H1 (cell line): ENCODE results near the gene SEC31A. TPM values are rescaled to one million over a fixed set of nuclear protein-coding genes. Genes with fewer than 3 reads are reported as not detected.
A peak's percentile ranks its signal among the peaks of the same experiment; 100 is the strongest.

Experiments used
- CBX5 ChIP-seq: fragments of 300-800, 300-1000 bp; sonication (generic); IDR thresholded peaks from 2 replicates; pipeline ENCODE4 v1.7.1; 2016; ENCODE audit warnings: antibody characterized with exemption, low read length, low read depth
- CBX8 ChIP-seq: fragments of 300-800, 300-1000 bp; sonication (generic); IDR thresholded peaks from 2 replicates; pipeline ENCODE4 v1.7.1; 2016; ENCODE audit warnings: low read depth, low read length, borderline replicate concordance
- CHD2 ChIP-seq: IDR thresholded peaks from 2 replicates; pipeline ENCODE4 v1.6.1; 2012; ENCODE audit warnings: low read length, improper control_type of control experiment
- CTBP2 ChIP-seq: IDR thresholded peaks from 2 replicates; pipeline ENCODE4 v1.7.0; 2011; ENCODE audit warnings: borderline replicate concordance, mild to moderate bottlenecking, moderate library complexity, mixed read lengths, low read length; ENCODE audit not compliant: insufficient read depth, insufficient read length
- EGR1 ChIP-seq: IDR thresholded peaks from 2 replicates; pipeline ENCODE4 v1.6.1; 2011; ENCODE audit warnings: low read depth, low read length, borderline replicate concordance
- FOSL1 ChIP-seq: IDR thresholded peaks from 2 replicates; pipeline ENCODE4 v1.6.1; 2011; ENCODE audit warnings: mild to moderate bottlenecking, low read depth, low read length, moderate library complexity; ENCODE audit not compliant: insufficient read depth
- GABPA ChIP-seq: IDR thresholded peaks from 2 replicates; pipeline ENCODE4 v1.6.1; 2011; ENCODE audit warnings: mild to moderate bottlenecking, low read length, moderate library complexity, borderline replicate concordance; ENCODE audit not compliant: insufficient read depth
- JUN ChIP-seq: IDR thresholded peaks from 2 replicates; pipeline ENCODE4 v1.6.1; 2011; ENCODE audit warnings: low read depth, mild to moderate bottlenecking, improper control_type of control experiment, low read length
- KDM1A ChIP-seq: fragments of 200-600, 300-600 bp; sonication (generic); IDR thresholded peaks from 2 replicates; pipeline ENCODE4 v1.7.1; 2016; ENCODE audit warnings: mild to moderate bottlenecking, low read length, borderline replicate concordance
- KDM5A ChIP-seq: fragments of 200-600 bp; IDR thresholded peaks from 2 replicates; pipeline ENCODE4 v1.7.1; 2012; ENCODE audit warnings: mild to moderate bottlenecking, low read length, inconsistent platforms, mixed read lengths
- NANOG ChIP-seq: IDR thresholded peaks from 2 replicates; pipeline ENCODE4 v1.6.1; 2011; ENCODE audit warnings: low read length, low read depth, mild to moderate bottlenecking, inconsistent platforms; ENCODE audit not compliant: insufficient read depth, poor library complexity, severe bottlenecking
- NRF1 ChIP-seq: IDR thresholded peaks from 2 replicates; pipeline ENCODE4 v1.6.1; 2011; ENCODE audit warnings: mild to moderate bottlenecking, low read depth, low read length, improper control_type of control experiment
- RAD21 ChIP-seq, 2 experiments: IDR thresholded peaks in 1 of 2; conservative IDR thresholded peaks in 1 of 2; 2 replicates each; pipeline ENCODE4 v1.6.1; 2011; ENCODE audit warnings: low read depth in 2 of 2, low read length in 2 of 2, improper control_type of control experiment in 1 of 2, inconsistent platforms in 1 of 2, mild to moderate bottlenecking in 1 of 2, moderate library complexity in 1 of 2
- RBBP5 ChIP-seq: IDR thresholded peaks from 2 replicates; pipeline ENCODE4 v1.7.1; 2012; ENCODE audit warnings: low read depth, mild to moderate bottlenecking, inconsistent platforms, low read length, moderate library complexity, borderline replicate concordance
- RNF2 ChIP-seq: fragments of 200-900, 300-1000 bp; sonication (generic); IDR thresholded peaks from 2 replicates; pipeline ENCODE4 v1.7.1; 2016; ENCODE audit warnings: borderline replicate concordance, low read depth, mild to moderate bottlenecking, antibody characterized with exemption, low read length; ENCODE audit not compliant: poor library complexity, severe bottlenecking; ENCODE audit errors: missing control alignments
- RXRA ChIP-seq: IDR thresholded peaks from 2 replicates; pipeline ENCODE4 v1.6.1; 2011; ENCODE audit warnings: low read depth, mild to moderate bottlenecking, low read length, moderate library complexity; ENCODE audit not compliant: insufficient read depth
- SAP30 ChIP-seq: fragments of 300-600 bp; sonication (generic); IDR thresholded peaks from 2 replicates; pipeline ENCODE4 v1.7.1; 2012; ENCODE audit warnings: low read length, moderate library complexity, mild to moderate bottlenecking, inconsistent platforms; ENCODE audit not compliant: insufficient read depth, insufficient replicate concordance
- SIRT6 ChIP-seq: IDR thresholded peaks from one replicate; pipeline ENCODE4 v1.7.1; 2012; ENCODE audit warnings: low read length, inconsistent platforms
- SIX5 ChIP-seq: IDR thresholded peaks from 2 replicates; pipeline ENCODE4 v1.6.1; 2011; ENCODE audit warnings: mild to moderate bottlenecking, low read depth, low read length
- SP1 ChIP-seq: IDR thresholded peaks from 2 replicates; pipeline ENCODE4 v1.6.1; 2011; ENCODE audit warnings: low read depth, low read length
- SRF ChIP-seq: IDR thresholded peaks from 2 replicates; pipeline ENCODE4 v1.6.1; 2011; ENCODE audit warnings: mild to moderate bottlenecking, low read depth, low read length, moderate library complexity
- TAF1 ChIP-seq: IDR thresholded peaks from 2 replicates; pipeline ENCODE4 v1.6.1; 2011; ENCODE audit warnings: mild to moderate bottlenecking, low read depth, low read length
- TBP ChIP-seq: IDR thresholded peaks from 2 replicates; pipeline ENCODE4 v1.6.1; 2011; ENCODE audit warnings: low read depth, low read length, improper control_type of control experiment
- YY1 ChIP-seq: IDR thresholded peaks from 2 replicates; pipeline ENCODE4 v1.6.1; 2011; ENCODE audit warnings: low read depth, mild to moderate bottlenecking, low read length
- polyA plus RNA-seq, 7 experiments: library from polyadenylated mRNA; depleted of rRNA in 3 of 7; stranded (reverse) in 5 of 7; unstranded in 2 of 7; fragments of >200 nt in 5 of 7; fragments of 200-250 nt in 2 of 7; gene quantifications; 1 replicate in 5 of 7; 2 replicates in 1 of 7; 4 replicates in 1 of 7; pipeline versions ENCODE4 v1.2.1 to v1.2.3, GENCODE V29; 2011 to 2013; ENCODE audit warnings: missing spikeins in 2 of 7, mixed read lengths in 2 of 7
- total RNA-seq: library from RNA; stranded (reverse); fragmentation: NEBNext Ultra II Directional; extraction: Animal tissue kit (Norgen Biotek cat#: 25700); gene quantifications from 2 replicates; pipeline ENCODE4 v1.2.1, GENCODE V29; 2021

The SEC31A gene
- total and polyA plus RNA-seq, 2 of the 8 experiments (the other 6 are each of a cell fraction or from before 2014, with no cell fraction given): 112 to 125 TPM

DNA sequence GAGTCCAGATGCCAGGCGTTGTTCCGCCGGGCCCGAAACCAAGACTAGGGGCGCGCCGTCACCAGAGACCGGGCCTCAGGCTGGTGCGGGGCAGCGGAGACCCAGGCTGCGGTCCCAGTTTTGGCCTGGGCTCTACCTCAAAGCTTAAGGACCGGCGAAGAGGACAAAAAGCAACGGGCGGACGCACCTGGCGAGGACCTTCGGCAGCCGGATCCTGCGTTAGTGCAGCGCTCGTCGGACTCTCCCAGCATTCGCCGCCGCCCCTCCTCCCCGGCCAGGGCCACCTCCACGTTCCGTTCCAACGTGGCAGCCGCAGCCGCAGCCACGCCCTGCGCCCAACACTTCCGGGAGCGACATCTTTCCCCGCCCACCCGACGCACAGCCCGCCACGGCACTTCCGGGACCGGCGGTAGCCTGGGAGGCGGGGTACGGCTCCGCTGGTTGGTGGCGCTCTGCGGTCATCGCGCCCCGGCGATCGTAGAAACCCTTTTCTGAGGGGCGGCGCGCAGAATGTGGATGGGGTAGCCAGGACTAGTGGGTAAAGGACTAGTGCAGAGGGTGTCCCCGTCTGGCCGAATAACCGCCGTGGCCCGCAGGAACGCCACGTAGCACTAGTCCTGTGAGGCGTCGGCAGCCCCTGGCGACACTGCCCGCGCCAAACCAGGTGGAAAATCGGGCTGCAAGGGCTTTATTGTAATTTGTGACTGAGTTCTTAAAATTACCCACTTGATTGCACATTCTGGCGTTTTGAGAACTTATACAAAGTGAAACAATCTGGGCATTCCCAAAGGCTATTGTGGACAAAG is at the start of gene SEC31A (continued):
- no peak for TF ChIP-seq JUN
- peak; percentile 96 for TF ChIP-seq GABPA
- TF ChIP-seq SAP30: no peak
- TF ChIP-seq CHD2: peak; percentile 28; the same call in 1 of the 2 replicates
- peak; percentile 57 for TF ChIP-seq SRF
- peak; percentile 91; the same call in 1 of the 2 replicates for TF ChIP-seq RBBP5
- no peak for TF ChIP-seq KDM1A
- peak; percentile 17 for TF ChIP-seq NANOG
- TF ChIP-seq CTBP2: no peak
- no peak for TF ChIP-seq NRF1
- peak; percentile 66; the same call in 1 of the 2 replicates for TF ChIP-seq YY1
- TF ChIP-seq FOSL1: no peak
- no peak for TF ChIP-seq KDM5A
- no peak for TF ChIP-seq CBX8
- TF ChIP-seq RXRA: no peak
- no peak for TF ChIP-seq RAD21 (IDR thresholded peaks at IDR 0.05 in 1 of 2, conservative IDR thresholded peaks at IDR 0.05 in 1 of 2; ENCODE audit: low read depth in 2 of 2, low read length in 2 of 2)
- TF ChIP-seq TAF1: peak; percentile 90
- no peak for TF ChIP-seq CBX5
- TF ChIP-seq RNF2: no peak
- TF ChIP-seq SIRT6: no peak
- TF ChIP-seq SP1: peak; percentile 85; the same call in 1 of the 2 replicates
- TF ChIP-seq EGR1: peak; percentile 71
- TF ChIP-seq TBP: peak; percentile 85
- TF ChIP-seq SIX5: no peak
